Endothelial cell (in vitro differentiated cells): Measurements from ENCODE around the gene EPB41L1. TPM values are rescaled to one million over a fixed set of nuclear protein-coding genes. Genes with fewer than 3 reads are reported as not detected.

ENCODE experiments used
- DNase-seq: peaks from one replicate; pipeline ENCODE4 v3.0.0; 2021; ENCODE audit warnings: low spot score
- H3K27ac Mint-ChIP-seq: one replicate; pipeline ENCODE4 v1.8.0; 2021; ENCODE audit warnings: mixed read lengths, inconsistent platforms; ENCODE audit not compliant: unreplicated experiment
- H3K27me3 Mint-ChIP-seq: one replicate; pipeline ENCODE4 v1.8.0; 2021; ENCODE audit warnings: mild to moderate bottlenecking, moderate library complexity, mixed read lengths, inconsistent platforms; ENCODE audit not compliant: unreplicated experiment
- H3K36me3 Mint-ChIP-seq: one replicate; pipeline ENCODE4 v1.8.0; 2021; ENCODE audit warnings: mild to moderate bottlenecking, low read depth, mixed read lengths, inconsistent platforms; ENCODE audit not compliant: unreplicated experiment
- H3K4me1 Mint-ChIP-seq: one replicate; pipeline ENCODE4 v1.8.0; 2021; ENCODE audit warnings: mild to moderate bottlenecking, mixed read lengths, inconsistent platforms; ENCODE audit not compliant: unreplicated experiment
- H3K4me3 Mint-ChIP-seq: one replicate; pipeline ENCODE4 v1.8.0; 2021; ENCODE audit warnings: mild to moderate bottlenecking, mixed read lengths, inconsistent platforms; ENCODE audit not compliant: unreplicated experiment
- H3K9me3 Mint-ChIP-seq: one replicate; pipeline ENCODE4 v1.8.0; 2021; ENCODE audit warnings: mixed read lengths, inconsistent platforms; ENCODE audit not compliant: unreplicated experiment
- CTCF ChIP-seq: fragments of 200-600 bp; sonication (generic); IDR thresholded peaks from one replicate; pipeline ENCODE4 v1.5.0; 2021; ENCODE audit warnings: antibody characterized with exemption; ENCODE audit not compliant: unreplicated experiment
- total RNA-seq: library from RNA; stranded (reverse); fragmentation: NEBNext Ultra II Directional; extraction: Animal tissue kit (Norgen Biotek cat#: 25700); gene quantifications from one replicate; pipeline ENCODE4 v1.2.1, GENCODE V29; 2021; ENCODE audit not compliant: unreplicated experiment

The EPB41L1 gene
- total RNA-seq, 1 donor from 2014 or later = 19.3 TPM

GRCh38 chr20:36262440-36262839 is 107.9 kb downstream of the EPB41L1 start:
- H3K36me3 Mint-ChIP-seq = no peaks in the 10 kb centered on the region
- H3K4me1 Mint-ChIP-seq = no peaks in the 10 kb centered on the region
- H3K27me3 Mint-ChIP-seq = peaks cover 5% of the 10 kb centered on the region
- H3K9me3 Mint-ChIP-seq = no peaks in the 10 kb centered on the region
- TF ChIP-seq CTCF = no peak
- H3K4me3 Mint-ChIP-seq = no peak overlapping the region
- no peak overlapping the region for H3K27ac Mint-ChIP-seq
- no peak for DNase-seq

GRCh38 chr20:36264426-36265246 is 110.1 kb downstream of the EPB41L1 start:
- Mint-ChIP-seq H3K27ac (no peak overlapping the region), H3K4me3 (no peak overlapping the region), H3K9me3 (no peaks in the 10 kb centered on the region), H3K27me3 (peaks cover 5% of the 10 kb centered on the region), H3K36me3 (no peaks in the 10 kb centered on the region), H3K4me1 (peaks cover 4% of the 10 kb centered on the region)
- TF ChIP-seq CTCF = no peak
- DNase-seq = no peak

GRCh38 chr20:36266189-36266588 is 111.6 kb downstream of the EPB41L1 start:
- Mint-ChIP-seq H3K27me3 (peaks cover 7% of the 10 kb centered on the region), H3K4me1 (peaks cover 13% of the 10 kb centered on the region), H3K4me3 (no peak overlapping the region), H3K27ac (no peak overlapping the region), H3K36me3 (no peaks in the 10 kb centered on the region), H3K9me3 (no peaks in the 10 kb centered on the region)
- no peak for DNase-seq
- TF ChIP-seq CTCF = no peak

GRCh38 chr20:36267605-36268381 is 113.3 kb downstream of the EPB41L1 start:
- DNase-seq = no peak
- TF ChIP-seq CTCF = no peak
- no peak overlapping the region for H3K27ac Mint-ChIP-seq
- H3K4me1 Mint-ChIP-seq = peaks cover 19% of the 10 kb centered on the region
- H3K27me3 Mint-ChIP-seq = peaks cover 4% of the 10 kb centered on the region
- H3K36me3 Mint-ChIP-seq = no peaks in the 10 kb centered on the region
- H3K4me3 Mint-ChIP-seq = no peak overlapping the region
- H3K9me3 Mint-ChIP-seq = no peaks in the 10 kb centered on the region
